ENCODE data around the gene ZNF322. TPM values are rescaled to one million over a fixed set of nuclear protein-coding genes. Genes with fewer than 3 reads are reported as not detected.
"Not testable (repeated sequence)": the region's sequence is repeated elsewhere in the genome, so short reads cannot be mapped to it uniquely, and the experiment has no call there.

ZNF322 gene
- total RNA-seq, 1 donor from 2014 or later: 17.2 TPM

GRCh38 chr6:26670003-26670402, 10.5 kb upstream of the ZNF322 start:
- not testable (repeated sequence) for H3K4me1 ChIP-seq (ENCODE audit: control insufficient read depth in 3 of 3, insufficient read depth in 3 of 3, low read length in 3 of 3); H3K4me3 ChIP-seq (ENCODE audit: low read length in 3 of 3); H3K9ac ChIP-seq (ENCODE audit: low read depth in 1 of 3, low read length in 3 of 3); H3K9me3 ChIP-seq (ENCODE audit: control insufficient read depth in 3 of 3, low read length in 3 of 3); H3K36me3 ChIP-seq (ENCODE audit: control insufficient read depth in 3 of 3, insufficient read depth in 3 of 3, low read length in 3 of 3); H3K27ac ChIP-seq (ENCODE audit: low read depth, low read length)
- H3K27me3 ChIP-seq (ENCODE audit: control insufficient read depth in 3 of 3, insufficient read depth in 3 of 3, low read length in 3 of 3): peaks cover 5 to 10% (median 8%) of the 10 kb centered on the region in 3 donors

DNA sequence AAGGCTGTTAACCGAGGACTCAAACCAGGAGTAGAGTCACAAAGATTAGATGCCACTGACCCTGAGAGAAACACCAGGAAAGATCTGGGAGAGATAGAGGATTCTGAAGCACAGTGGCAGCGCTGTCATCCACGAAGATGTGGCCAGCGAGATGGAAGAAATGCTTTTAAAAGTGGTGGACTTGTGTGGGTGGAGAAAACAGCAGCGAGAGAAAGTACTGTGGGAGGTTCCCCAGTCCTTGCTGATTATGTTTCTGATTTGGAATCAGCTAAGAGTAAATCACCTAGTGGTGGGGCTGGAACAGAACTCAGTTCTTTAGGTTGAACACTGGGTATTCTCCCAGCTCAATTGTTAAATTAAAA, 435 bp upstream of the ZNF322 start:
- no peaks in the 10 kb centered on the region for H3K9me3 ChIP-seq (ENCODE audit: control insufficient read depth in 3 of 3, low read length in 3 of 3)
- peaks cover 10 to 22% (median 12%) of the 10 kb centered on the region in 3 donors for H3K4me1 ChIP-seq (ENCODE audit: control insufficient read depth in 3 of 3, insufficient read depth in 3 of 3, low read length in 3 of 3)
- peaks cover 6 to 7% (median 6%) of the 10 kb centered on the region in 3 donors for H3K27me3 ChIP-seq (ENCODE audit: control insufficient read depth in 3 of 3, insufficient read depth in 3 of 3, low read length in 3 of 3)

GRCh38 chr6:26657256-26657655, 2.3 kb downstream of the ZNF322 start:
- Histone ChIP-seq H3K9me3 (ENCODE audit: control insufficient read depth in 3 of 3, low read length in 3 of 3) (no peaks in the 10 kb centered on the region), H3K4me3 (ENCODE audit: low read length in 3 of 3) (no peak overlapping the region), H3K4me1 (ENCODE audit: control insufficient read depth in 3 of 3, insufficient read depth in 3 of 3, low read length in 3 of 3) (peaks cover 10 to 22% (median 12%) of the 10 kb centered on the region in 3 donors), H3K27me3 (ENCODE audit: control insufficient read depth in 3 of 3, insufficient read depth in 3 of 3, low read length in 3 of 3) (no peaks in the 10 kb centered on the region), H3K9ac (ENCODE audit: low read depth in 1 of 3, low read length in 3 of 3) (no peak overlapping the region), H3K27ac (ENCODE audit: low read depth, low read length) (no peak overlapping the region), H3K36me3 (ENCODE audit: control insufficient read depth in 3 of 3, insufficient read depth in 3 of 3, low read length in 3 of 3) (peaks cover 5 to 15% (median 13%) of the 10 kb centered on the region in 3 donors)

More for the DNA sequence above, 435 bp upstream of the ZNF322 start:
- Histone ChIP-seq H3K9ac (ENCODE audit: low read depth in 1 of 3, low read length in 3 of 3) (peak overlapping the region; percentile 68 to 86 (median 82)), H3K27ac (ENCODE audit: low read depth, low read length) (peak overlapping the region; percentile 56), H3K4me3 (ENCODE audit: low read length in 3 of 3) (peak overlapping the region; percentile 86 to 93 (median 91)), H3K36me3 (ENCODE audit: control insufficient read depth in 3 of 3, insufficient read depth in 3 of 3, low read length in 3 of 3) (peaks cover 0 to 13% (median 5%) of the 10 kb centered on the region in 3 donors)

DNA sequence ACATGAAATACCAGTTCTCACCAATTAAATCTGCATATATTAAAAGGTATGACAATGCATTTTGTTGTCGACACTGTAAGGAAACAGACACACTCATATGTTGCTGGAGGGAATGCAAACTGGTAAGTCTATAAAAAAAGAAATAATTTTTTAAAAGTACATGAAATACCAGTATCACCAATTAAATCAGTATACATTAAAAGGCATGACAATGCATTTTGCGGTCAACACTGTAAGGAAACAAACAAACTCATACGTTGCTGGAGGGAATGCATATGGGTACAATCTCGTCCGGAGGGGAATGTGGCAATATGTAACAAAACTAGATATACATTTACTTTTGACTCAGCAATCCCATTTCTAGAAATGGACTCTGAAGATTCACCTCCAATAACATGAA, 6.5 kb downstream of the ZNF322 start:
- Histone ChIP-seq H3K9me3 (ENCODE audit: control insufficient read depth in 3 of 3, low read length in 3 of 3) (no peaks in the 10 kb centered on the region), H3K4me3 (ENCODE audit: low read length in 3 of 3) (no peak overlapping the region), H3K4me1 (ENCODE audit: control insufficient read depth in 3 of 3, insufficient read depth in 3 of 3, low read length in 3 of 3) (peaks cover under 1 to 6% (median 5%) of the 10 kb centered on the region in 3 donors), H3K36me3 (ENCODE audit: control insufficient read depth in 3 of 3, insufficient read depth in 3 of 3, low read length in 3 of 3) (peaks cover 5 to 17% (median 10%) of the 10 kb centered on the region in 3 donors), H3K27ac (ENCODE audit: low read depth, low read length) (no peak overlapping the region), H3K27me3 (ENCODE audit: control insufficient read depth in 3 of 3, insufficient read depth in 3 of 3, low read length in 3 of 3) (no peaks in the 10 kb centered on the region), H3K9ac (ENCODE audit: low read depth in 1 of 3, low read length in 3 of 3) (no peak overlapping the region)

DNA sequence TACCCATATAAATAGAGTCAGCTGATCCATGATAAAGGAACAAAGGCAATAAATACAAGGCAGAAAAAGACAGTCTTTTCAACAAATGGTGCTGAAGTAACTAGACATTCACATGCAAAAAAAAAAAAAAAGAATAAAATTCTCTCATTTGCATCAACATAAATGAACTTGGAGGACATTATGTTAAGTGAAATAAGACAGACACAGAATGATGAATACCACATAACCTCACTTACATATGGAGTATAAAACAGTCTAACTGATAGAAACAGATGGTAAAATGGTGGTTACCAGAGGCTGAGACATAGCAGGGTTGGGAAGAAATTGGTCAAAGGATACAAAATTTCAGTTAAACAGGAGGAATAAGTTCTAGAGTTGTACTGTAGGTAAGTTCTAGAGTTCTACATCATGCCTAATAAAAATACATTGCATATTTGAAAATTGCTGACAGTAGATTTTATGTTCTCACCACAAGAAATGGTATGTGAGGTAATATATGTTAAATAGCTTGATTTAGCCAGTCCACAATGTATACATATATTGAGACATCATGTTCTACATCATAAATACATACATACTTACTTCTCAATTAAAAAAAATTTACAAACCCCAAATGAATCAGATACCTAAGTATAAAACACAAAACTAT, 8.3 kb downstream of the ZNF322 start:
- Histone ChIP-seq H3K9ac (ENCODE audit: low read depth in 1 of 3, low read length in 3 of 3) (no peak overlapping the region), H3K4me1 (ENCODE audit: control insufficient read depth in 3 of 3, insufficient read depth in 3 of 3, low read length in 3 of 3) (no peaks in the 10 kb centered on the region), H3K27ac (ENCODE audit: low read depth, low read length) (no peak overlapping the region), H3K4me3 (ENCODE audit: low read length in 3 of 3) (no peak overlapping the region), H3K27me3 (ENCODE audit: control insufficient read depth in 3 of 3, insufficient read depth in 3 of 3, low read length in 3 of 3) (no peaks in the 10 kb centered on the region), H3K36me3 (ENCODE audit: control insufficient read depth in 3 of 3, insufficient read depth in 3 of 3, low read length in 3 of 3) (peaks cover 5 to 17% (median 5%) of the 10 kb centered on the region in 3 donors), H3K9me3 (ENCODE audit: control insufficient read depth in 3 of 3, low read length in 3 of 3) (no peaks in the 10 kb centered on the region)

- Histone ChIP-seq H3K4me3 (ENCODE audit: low read length in 3 of 3) (no peak overlapping the region), H3K4me1 (ENCODE audit: control insufficient read depth in 3 of 3, insufficient read depth in 3 of 3, low read length in 3 of 3) (no peaks in the 10 kb centered on the region), H3K9me3 (ENCODE audit: control insufficient read depth in 3 of 3, low read length in 3 of 3) (no peaks in the 10 kb centered on the region), H3K27me3 (ENCODE audit: control insufficient read depth in 3 of 3, insufficient read depth in 3 of 3, low read length in 3 of 3) (no peaks in the 10 kb centered on the region), H3K27ac (ENCODE audit: low read depth, low read length) (no peak overlapping the region), H3K36me3 (ENCODE audit: control insufficient read depth in 3 of 3, insufficient read depth in 3 of 3, low read length in 3 of 3) (peaks cover 19 to 28% (median 22%) of the 10 kb centered on the region in 3 donors), H3K9ac (ENCODE audit: low read depth in 1 of 3, low read length in 3 of 3) (no peak overlapping the region)
These were observed 13.5 kb downstream of the ZNF322 start for GRCh38 chr6:26646074-26646473.

GRCh38 chr6:26640806-26641205, 18.7 kb downstream of the ZNF322 start:
- no peak overlapping the region for H3K27ac ChIP-seq (ENCODE audit: low read depth, low read length)

DNA sequence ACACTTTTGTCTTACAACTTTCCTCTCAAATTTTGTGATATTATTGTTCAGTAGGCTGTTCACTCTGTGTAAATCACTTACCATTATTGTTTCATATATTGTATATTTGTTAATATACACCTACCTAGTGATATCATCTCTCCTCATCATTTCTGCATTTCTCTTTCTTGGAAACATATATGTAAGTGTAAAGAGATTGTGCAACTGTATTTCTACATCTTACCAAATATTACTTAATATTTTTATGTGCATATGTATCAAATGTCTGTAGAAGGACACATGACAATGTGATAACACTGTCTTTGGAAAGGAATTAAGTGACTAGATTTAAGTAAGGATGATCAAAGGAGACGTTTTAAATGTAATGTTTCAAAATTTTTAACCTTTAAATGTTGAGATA, 30.2 kb downstream of the ZNF322 start:
- no peaks in the 10 kb centered on the region for H3K27me3 ChIP-seq (ENCODE audit: control insufficient read depth in 3 of 3, insufficient read depth in 3 of 3, low read length in 3 of 3)

More at GRCh38 chr6:26640806-26641205, 18.7 kb downstream of the ZNF322 start:
- H3K4me1 ChIP-seq (ENCODE audit: control insufficient read depth in 3 of 3, insufficient read depth in 3 of 3, low read length in 3 of 3): no peaks in the 10 kb centered on the region
- no peaks in the 10 kb centered on the region for H3K27me3 ChIP-seq (ENCODE audit: control insufficient read depth in 3 of 3, insufficient read depth in 3 of 3, low read length in 3 of 3)
- peaks cover 0 to 11% (median 8%) of the 10 kb centered on the region in 3 donors for H3K9me3 ChIP-seq (ENCODE audit: control insufficient read depth in 3 of 3, low read length in 3 of 3)
- H3K4me3 ChIP-seq (ENCODE audit: low read length in 3 of 3): no peak overlapping the region
- H3K9ac ChIP-seq (ENCODE audit: low read depth in 1 of 3, low read length in 3 of 3): no peak overlapping the region
- H3K36me3 ChIP-seq (ENCODE audit: control insufficient read depth in 3 of 3, insufficient read depth in 3 of 3, low read length in 3 of 3): peaks cover 33 to 54% (median 43%) of the 10 kb centered on the region in 3 donors

DNA sequence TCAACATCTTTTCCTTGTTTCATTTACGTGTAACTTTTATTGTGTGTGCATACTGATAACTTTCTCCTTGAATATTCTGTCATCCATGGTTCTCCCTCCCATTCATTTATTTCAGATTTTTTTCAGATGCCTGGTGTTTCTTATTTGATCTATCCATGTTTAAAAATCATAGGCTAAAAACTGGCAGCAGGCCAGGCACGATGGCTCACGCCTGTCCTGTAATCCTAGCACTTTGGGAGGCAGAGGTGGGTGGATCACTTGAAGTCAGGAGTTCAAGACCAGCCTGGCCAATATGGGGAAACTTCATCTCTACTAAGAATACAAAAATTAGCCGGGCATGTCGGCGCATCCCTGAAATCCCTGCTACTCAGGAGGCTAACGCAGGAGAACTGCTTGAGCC, 31.7 kb downstream of the ZNF322 start:
- Histone ChIP-seq H3K9ac (ENCODE audit: low read depth in 1 of 3, low read length in 3 of 3) (no peak overlapping the region), H3K4me1 (ENCODE audit: control insufficient read depth in 3 of 3, insufficient read depth in 3 of 3, low read length in 3 of 3) (no peaks in the 10 kb centered on the region), H3K4me3 (ENCODE audit: low read length in 3 of 3) (no peak overlapping the region), H3K27me3 (ENCODE audit: control insufficient read depth in 3 of 3, insufficient read depth in 3 of 3, low read length in 3 of 3) (no peaks in the 10 kb centered on the region), H3K9me3 (ENCODE audit: control insufficient read depth in 3 of 3, low read length in 3 of 3) (peaks cover 0 to 3% (median 0%) of the 10 kb centered on the region in 3 donors), H3K36me3 (ENCODE audit: control insufficient read depth in 3 of 3, insufficient read depth in 3 of 3, low read length in 3 of 3) (no peaks in the 10 kb centered on the region), H3K27ac (ENCODE audit: low read depth, low read length) (no peak overlapping the region)

More for the DNA sequence above, 30.2 kb downstream of the ZNF322 start:
- Histone ChIP-seq H3K27ac (ENCODE audit: low read depth, low read length) (no peak overlapping the region), H3K36me3 (ENCODE audit: control insufficient read depth in 3 of 3, insufficient read depth in 3 of 3, low read length in 3 of 3) (peaks cover 0 to 7% (median 2%) of the 10 kb centered on the region in 3 donors), H3K4me3 (ENCODE audit: low read length in 3 of 3) (no peak overlapping the region), H3K9me3 (ENCODE audit: control insufficient read depth in 3 of 3, low read length in 3 of 3) (peaks cover 0 to 3% (median 0%) of the 10 kb centered on the region in 3 donors), H3K4me1 (ENCODE audit: control insufficient read depth in 3 of 3, insufficient read depth in 3 of 3, low read length in 3 of 3) (no peaks in the 10 kb centered on the region), H3K9ac (ENCODE audit: low read depth in 1 of 3, low read length in 3 of 3) (no peak overlapping the region)

DNA sequence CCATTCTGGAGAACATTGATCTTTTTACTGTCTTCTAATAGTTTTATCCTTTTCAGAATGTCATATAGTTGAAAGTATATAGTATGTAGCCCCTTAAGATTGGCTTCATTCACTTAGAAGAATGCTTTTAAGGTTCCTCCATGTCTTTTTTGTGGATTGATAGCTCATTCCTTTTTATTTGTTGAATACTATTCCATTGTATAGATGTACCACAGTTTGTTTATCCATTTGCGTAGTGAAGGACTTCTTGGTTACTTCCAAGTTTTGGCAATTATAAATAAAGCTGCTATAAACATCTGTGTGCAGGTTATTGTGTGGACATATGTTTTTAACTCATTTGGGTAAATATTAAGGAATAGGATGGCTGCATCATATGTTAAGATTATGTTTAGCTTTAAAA, 35.0 kb downstream of the ZNF322 start:
- Histone ChIP-seq H3K27ac (ENCODE audit: low read depth, low read length) (no peak overlapping the region), H3K27me3 (ENCODE audit: control insufficient read depth in 3 of 3, insufficient read depth in 3 of 3, low read length in 3 of 3) (no peaks in the 10 kb centered on the region), H3K4me3 (ENCODE audit: low read length in 3 of 3) (no peak overlapping the region), H3K4me1 (ENCODE audit: control insufficient read depth in 3 of 3, insufficient read depth in 3 of 3, low read length in 3 of 3) (no peaks in the 10 kb centered on the region), H3K9ac (ENCODE audit: low read depth in 1 of 3, low read length in 3 of 3) (no peak overlapping the region), H3K36me3 (ENCODE audit: control insufficient read depth in 3 of 3, insufficient read depth in 3 of 3, low read length in 3 of 3) (no peaks in the 10 kb centered on the region), H3K9me3 (ENCODE audit: control insufficient read depth in 3 of 3, low read length in 3 of 3) (peaks cover 0 to 3% (median 0%) of the 10 kb centered on the region in 3 donors)
